WTC11 (cell line): ENCODE data around the gene BBOX1. TPM values are rescaled to one million over a fixed set of nuclear protein-coding genes. Genes with fewer than 3 reads are reported as not detected.

Experiments used
- ATAC-seq: fragments of 200-7000 bp; cut with Tn5 transposase; 2 replicates; pipeline ENCODE4 v1.10.0; 2021; ENCODE audit warnings: mild to moderate bottlenecking, moderate library complexity
- CTCF ChIA-PET: fragments of 300-600 bp; sonication (Branson Sonifier 250); formaldehyde crosslinking; loops from one replicate; lab custom pipeline; 2021; ENCODE audit warnings: antibody characterized with exemption; lab: Charles Lee
- POLR2A ChIA-PET: fragments of 350-600 bp; sonication (Branson Sonifier 250); formaldehyde crosslinking; loops from one replicate; lab custom pipeline; 2021; ENCODE audit warnings: antibody characterized with exemption; lab: Charles Lee
- DNase-seq: peaks from one replicate; pipeline ENCODE4 v3.0.0; 2021; ENCODE audit warnings: low spot score
- H3K27ac Mint-ChIP-seq: 2 replicates; pipeline ENCODE4 v1.8.0; 2021; ENCODE audit warnings: mixed read lengths
- H3K27me3 Mint-ChIP-seq: 2 replicates; pipeline ENCODE4 v1.8.0; 2021; ENCODE audit warnings: low read depth, mild to moderate bottlenecking, moderate library complexity, mixed read lengths
- H3K36me3 Mint-ChIP-seq: 2 replicates; pipeline ENCODE4 v1.8.0; 2021; ENCODE audit warnings: mixed read lengths
- H3K4me1 Mint-ChIP-seq: 2 replicates; pipeline ENCODE4 v1.8.0; 2022; ENCODE audit warnings: mixed read lengths
- H3K4me3 Mint-ChIP-seq: 2 replicates; pipeline ENCODE4 v1.8.0; 2021; ENCODE audit warnings: mild to moderate bottlenecking, moderate library complexity, mixed read lengths
- H3K9me3 Mint-ChIP-seq: 2 replicates; pipeline ENCODE4 v1.8.0; 2021; ENCODE audit warnings: mixed read lengths
- AFF4 ChIP-seq: sonication (generic); formaldehyde crosslinking; IDR thresholded peaks from 2 replicates; pipeline ENCODE4 v1.8.1; 2023; ENCODE audit warnings: mild to moderate bottlenecking, missing genetic modification reagents, borderline replicate concordance
- E2F5 ChIP-seq: sonication (generic); formaldehyde crosslinking; IDR thresholded peaks from 2 replicates; pipeline ENCODE4 v1.8.1; 2022; ENCODE audit warnings: mild to moderate bottlenecking, moderate library complexity, missing genetic modification reagents
- KAT7 ChIP-seq: sonication (generic); formaldehyde crosslinking; IDR thresholded peaks from 2 replicates; pipeline ENCODE4 v1.8.1; 2023; ENCODE audit warnings: missing genetic modification reagents, mild to moderate bottlenecking, borderline replicate concordance
- NFE2L1 ChIP-seq: sonication (generic); formaldehyde crosslinking; IDR thresholded peaks from 2 replicates; pipeline ENCODE4 v1.8.1; 2023; ENCODE audit warnings: missing genetic modification reagents
- NFYB ChIP-seq: sonication (generic); formaldehyde crosslinking; conservative IDR thresholded peaks from 2 replicates; pipeline ENCODE4 v1.8.0; 2022; ENCODE audit warnings: low read depth, missing genetic modification reagents
- NR1H2 ChIP-seq: sonication (generic); formaldehyde crosslinking; IDR thresholded peaks from 2 replicates; pipeline ENCODE4 v1.9.0; 2021; ENCODE audit warnings: mild to moderate bottlenecking, moderate library complexity, missing genetic modification reagents
- NR2C2 ChIP-seq: sonication (generic); formaldehyde crosslinking; IDR thresholded peaks from 2 replicates; pipeline ENCODE4 v1.8.0; 2022; ENCODE audit warnings: mild to moderate bottlenecking, missing genetic modification reagents
- RELA ChIP-seq: sonication (generic); formaldehyde crosslinking; IDR thresholded peaks from 2 replicates; pipeline ENCODE4 v1.8.1; 2022; ENCODE audit warnings: missing genetic modification reagents, mild to moderate bottlenecking, borderline replicate concordance
- SOX15 ChIP-seq: fragments of 250-450 bp; sonication (Bioruptor Pico); IDR thresholded peaks from 2 replicates; pipeline ENCODE4 v1.9.0; 2021; ENCODE audit warnings: mild to moderate bottlenecking
- TEAD4 ChIP-seq: sonication (generic); formaldehyde crosslinking; IDR thresholded peaks from 2 replicates; pipeline ENCODE4 v1.8.0; 2022; ENCODE audit warnings: mild to moderate bottlenecking, missing genetic modification reagents
- ZNF281 ChIP-seq: sonication (generic); formaldehyde crosslinking; IDR thresholded peaks from 2 replicates; pipeline ENCODE4 v1.8.0; 2023; ENCODE audit warnings: mild to moderate bottlenecking, missing genetic modification reagents
- ZNF317 ChIP-seq: sonication (generic); formaldehyde crosslinking; IDR thresholded peaks from 2 replicates; pipeline ENCODE4 v1.8.1; 2023; ENCODE audit warnings: low read depth, mild to moderate bottlenecking, moderate library complexity, missing genetic modification reagents, borderline replicate concordance
- ZNF671 ChIP-seq: fragments of 250-450 bp; sonication (Bioruptor Pico); IDR thresholded peaks from 2 replicates; pipeline ENCODE4 v1.8.0; 2021; ENCODE audit warnings: mild to moderate bottlenecking
- total RNA-seq: library from RNA; stranded (reverse); gene quantifications from 3 replicates; pipeline ENCODE4 v1.2.3, GENCODE V29; 2021
- TF ChIP-seq, protein P1 (sequence below): fragments of 250-450 bp; sonication (Bioruptor Pico); IDR thresholded peaks from 2 replicates; pipeline ENCODE4 v1.9.0; 2021; ENCODE audit warnings: mild to moderate bottlenecking
- TF ChIP-seq, protein P2 (sequence below): sonication (generic); formaldehyde crosslinking; IDR thresholded peaks from 2 replicates; pipeline ENCODE4 v1.8.0; 2022; ENCODE audit warnings: mild to moderate bottlenecking, missing genetic modification reagents
- TF ChIP-seq, protein P3 (sequence below): fragments of 250-450 bp; sonication (Bioruptor Pico); IDR thresholded peaks from 2 replicates; pipeline ENCODE4 v1.9.0; 2021; ENCODE audit warnings: moderate library complexity, mild to moderate bottlenecking, inconsistent platforms, borderline replicate concordance
- TF ChIP-seq, protein P4 (sequence below): sonication (generic); formaldehyde crosslinking; IDR thresholded peaks from 2 replicates; pipeline ENCODE4 v1.8.0; 2023; ENCODE audit warnings: missing genetic modification reagents, mild to moderate bottlenecking, borderline replicate concordance
- TF ChIP-seq, protein P5 (sequence below): sonication (generic); formaldehyde crosslinking; IDR thresholded peaks from 2 replicates; pipeline ENCODE4 v1.8.0; 2022; ENCODE audit warnings: mild to moderate bottlenecking, missing genetic modification reagents

BBOX1 gene
- total RNA-seq, 1 experiment from 2014 or later = not detected

DNA sequence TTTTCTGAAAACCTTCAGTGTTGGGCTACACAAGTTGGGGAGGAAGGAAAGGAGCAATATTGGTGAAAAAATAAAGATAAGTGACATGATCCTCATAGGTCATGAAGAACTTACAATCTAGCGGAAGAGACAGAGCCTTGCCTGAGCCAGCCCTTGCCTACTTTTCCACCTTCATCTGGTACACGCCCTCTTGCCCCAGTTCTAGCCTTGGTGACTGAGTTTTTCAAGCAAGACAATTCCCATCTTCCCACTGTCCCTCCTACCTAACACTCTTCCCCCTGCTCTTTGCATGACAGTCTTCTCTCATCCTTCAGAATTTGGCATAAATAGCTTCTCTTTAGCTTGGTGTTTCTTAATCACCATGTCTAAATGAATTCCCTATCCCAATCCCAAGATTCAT is 42.6 kb downstream of the BBOX1 start:
- POLR2A ChIA-PET = no interaction called here

DNA sequence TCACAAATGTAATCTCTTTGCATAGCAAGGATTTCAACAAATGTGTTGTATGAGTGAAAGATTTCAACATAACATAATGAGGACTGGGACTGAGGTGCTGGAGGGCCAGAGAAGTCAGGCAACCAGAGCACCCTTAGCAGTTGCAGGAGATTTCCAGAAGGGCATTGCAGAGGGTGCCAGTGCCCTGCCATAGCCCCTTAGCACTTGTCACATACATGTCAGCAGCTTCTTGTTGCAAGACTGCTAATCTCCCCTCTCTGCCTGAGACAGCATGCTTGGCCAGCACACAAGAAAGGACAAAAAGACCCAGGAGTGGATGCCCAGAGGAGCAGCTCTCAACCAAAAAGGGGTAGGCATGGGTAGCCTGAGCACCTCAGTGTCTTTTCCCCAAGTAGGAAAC is 43.2 kb downstream of the BBOX1 start:
- ATAC-seq (no peak), DNase-seq (no peak)
- Mint-ChIP-seq H3K9me3 (peaks cover 8% of the 10 kb centered on the region; the same call in 1 of the 2 replicates), H3K4me3 (no peak overlapping the region), H3K36me3 (no peaks in the 10 kb centered on the region), H3K4me1 (peaks cover 12% of the 10 kb centered on the region), H3K27ac (no peak overlapping the region), H3K27me3 (no peaks in the 10 kb centered on the region)
- ChIA-PET CTCF (no interaction called here), POLR2A (no interaction called here)
- TF ChIP-seq SOX15 (no peak), TEAD4 (no peak), RELA (CRISPR knock-in tag) (no peak), NFYB (CRISPR knock-in tag) (no peak), AFF4 (no peak), ZNF281 (CRISPR knock-in tag) (no peak), NR1H2 (CRISPR knock-in tag) (no peak)
- TF ChIP-seq, protein P1, sequence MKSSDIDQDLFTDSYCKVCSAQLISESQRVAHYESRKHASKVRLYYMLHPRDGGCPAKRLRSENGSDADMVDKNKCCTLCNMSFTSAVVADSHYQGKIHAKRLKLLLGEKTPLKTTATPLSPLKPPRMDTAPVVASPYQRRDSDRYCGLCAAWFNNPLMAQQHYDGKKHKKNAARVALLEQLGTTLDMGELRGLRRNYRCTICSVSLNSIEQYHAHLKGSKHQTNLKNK (CRISPR knock-in tag) = no peak

More for the DNA sequence above, 42.6 kb downstream of the BBOX1 start:
- CTCF ChIA-PET = no interaction called here
- Mint-ChIP-seq H3K9me3 (peaks cover 13% of the 10 kb centered on the region), H3K36me3 (no peaks in the 10 kb centered on the region), H3K4me1 (peaks cover 12% of the 10 kb centered on the region), H3K4me3 (no peak overlapping the region), H3K27me3 (no peaks in the 10 kb centered on the region), H3K27ac (no peak overlapping the region)
- ATAC-seq (no peak), DNase-seq (no peak)
- TF ChIP-seq, protein P2, sequence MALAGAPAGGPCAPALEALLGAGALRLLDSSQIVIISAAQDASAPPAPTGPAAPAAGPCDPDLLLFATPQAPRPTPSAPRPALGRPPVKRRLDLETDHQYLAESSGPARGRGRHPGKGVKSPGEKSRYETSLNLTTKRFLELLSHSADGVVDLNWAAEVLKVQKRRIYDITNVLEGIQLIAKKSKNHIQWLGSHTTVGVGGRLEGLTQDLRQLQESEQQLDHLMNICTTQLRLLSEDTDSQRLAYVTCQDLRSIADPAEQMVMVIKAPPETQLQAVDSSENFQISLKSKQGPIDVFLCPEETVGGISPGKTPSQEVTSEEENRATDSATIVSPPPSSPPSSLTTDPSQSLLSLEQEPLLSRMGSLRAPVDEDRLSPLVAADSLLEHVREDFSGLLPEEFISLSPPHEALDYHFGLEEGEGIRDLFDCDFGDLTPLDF (CRISPR knock-in tag) = no peak
- TF ChIP-seq, protein P3, sequence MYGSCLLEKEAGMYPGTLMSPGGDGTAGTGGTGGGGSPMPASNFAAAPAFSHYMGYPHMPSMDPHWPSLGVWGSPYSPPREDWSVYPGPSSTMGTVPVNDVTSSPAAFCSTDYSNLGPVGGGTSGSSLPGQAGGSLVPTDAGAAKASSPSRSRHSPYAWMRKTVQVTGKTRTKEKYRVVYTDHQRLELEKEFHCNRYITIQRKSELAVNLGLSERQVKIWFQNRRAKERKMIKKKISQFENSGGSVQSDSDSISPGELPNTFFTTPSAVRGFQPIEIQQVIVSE (CRISPR knock-in tag) = no peak
- no peak for TF ChIP-seq NR2C2 (CRISPR knock-in tag)
- TF ChIP-seq, protein P4, sequence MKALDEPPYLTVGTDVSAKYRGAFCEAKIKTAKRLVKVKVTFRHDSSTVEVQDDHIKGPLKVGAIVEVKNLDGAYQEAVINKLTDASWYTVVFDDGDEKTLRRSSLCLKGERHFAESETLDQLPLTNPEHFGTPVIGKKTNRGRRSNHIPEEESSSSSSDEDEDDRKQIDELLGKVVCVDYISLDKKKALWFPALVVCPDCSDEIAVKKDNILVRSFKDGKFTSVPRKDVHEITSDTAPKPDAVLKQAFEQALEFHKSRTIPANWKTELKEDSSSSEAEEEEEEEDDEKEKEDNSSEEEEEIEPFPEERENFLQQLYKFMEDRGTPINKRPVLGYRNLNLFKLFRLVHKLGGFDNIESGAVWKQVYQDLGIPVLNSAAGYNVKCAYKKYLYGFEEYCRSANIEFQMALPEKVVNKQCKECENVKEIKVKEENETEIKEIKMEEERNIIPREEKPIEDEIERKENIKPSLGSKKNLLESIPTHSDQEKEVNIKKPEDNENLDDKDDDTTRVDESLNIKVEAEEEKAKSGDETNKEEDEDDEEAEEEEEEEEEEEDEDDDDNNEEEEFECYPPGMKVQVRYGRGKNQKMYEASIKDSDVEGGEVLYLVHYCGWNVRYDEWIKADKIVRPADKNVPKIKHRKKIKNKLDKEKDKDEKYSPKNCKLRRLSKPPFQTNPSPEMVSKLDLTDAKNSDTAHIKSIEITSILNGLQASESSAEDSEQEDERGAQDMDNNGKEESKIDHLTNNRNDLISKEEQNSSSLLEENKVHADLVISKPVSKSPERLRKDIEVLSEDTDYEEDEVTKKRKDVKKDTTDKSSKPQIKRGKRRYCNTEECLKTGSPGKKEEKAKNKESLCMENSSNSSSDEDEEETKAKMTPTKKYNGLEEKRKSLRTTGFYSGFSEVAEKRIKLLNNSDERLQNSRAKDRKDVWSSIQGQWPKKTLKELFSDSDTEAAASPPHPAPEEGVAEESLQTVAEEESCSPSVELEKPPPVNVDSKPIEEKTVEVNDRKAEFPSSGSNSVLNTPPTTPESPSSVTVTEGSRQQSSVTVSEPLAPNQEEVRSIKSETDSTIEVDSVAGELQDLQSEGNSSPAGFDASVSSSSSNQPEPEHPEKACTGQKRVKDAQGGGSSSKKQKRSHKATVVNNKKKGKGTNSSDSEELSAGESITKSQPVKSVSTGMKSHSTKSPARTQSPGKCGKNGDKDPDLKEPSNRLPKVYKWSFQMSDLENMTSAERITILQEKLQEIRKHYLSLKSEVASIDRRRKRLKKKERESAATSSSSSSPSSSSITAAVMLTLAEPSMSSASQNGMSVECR (CRISPR knock-in tag) = no peak
- TF ChIP-seq ZNF317 (CRISPR knock-in tag) = no peak
- TF ChIP-seq NFE2L1 (CRISPR knock-in tag) = no peak
- TF ChIP-seq E2F5 (CRISPR knock-in tag) = no peak
- no peak for TF ChIP-seq KAT7
- TF ChIP-seq ZNF671 = no peak
- TF ChIP-seq, protein P5, sequence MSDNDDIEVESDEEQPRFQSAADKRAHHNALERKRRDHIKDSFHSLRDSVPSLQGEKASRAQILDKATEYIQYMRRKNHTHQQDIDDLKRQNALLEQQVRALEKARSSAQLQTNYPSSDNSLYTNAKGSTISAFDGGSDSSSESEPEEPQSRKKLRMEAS = no peak
